ENCODE measurements around the gene NCK1. TPM values are rescaled to one million over a fixed set of nuclear protein-coding genes. Genes with fewer than 3 reads are reported as not detected.

NCK1 gene
- total and polyA plus RNA-seq, 9 of the 15 experiments (the other 6 are each of a cell fraction or from before 2014, with no cell fraction given): 17.3 to 30.5 (median 25.0) TPM

DNA sequence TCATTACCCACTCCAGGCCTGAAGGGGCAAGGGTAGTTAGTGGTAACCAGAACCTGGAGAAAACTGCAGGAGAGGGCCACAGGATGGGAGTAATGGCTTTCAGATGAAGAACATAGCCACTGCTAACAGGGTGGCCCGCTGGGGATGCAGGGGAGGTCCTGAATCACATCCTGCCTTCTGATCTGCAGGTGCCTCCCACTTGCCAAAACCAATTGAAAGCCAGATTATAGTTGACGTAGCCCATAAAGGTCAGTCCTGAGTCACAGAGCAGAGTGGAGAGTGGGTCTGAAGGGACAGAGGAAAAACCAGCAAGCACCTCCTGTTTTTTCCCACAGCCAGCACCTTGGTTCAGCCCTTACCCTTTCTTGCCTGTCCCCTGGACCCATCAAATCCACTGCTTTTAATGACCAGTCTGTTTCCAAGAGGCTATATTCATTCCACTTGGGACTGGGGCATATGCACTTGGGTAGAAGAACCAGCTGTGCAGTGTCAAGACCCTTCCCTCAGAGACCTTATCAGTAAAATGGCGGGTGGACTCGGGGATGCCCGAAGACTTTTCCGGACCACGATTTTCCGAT is 43.7 kb upstream of the NCK1 start:
- H3K4me2 ChIP-seq (ENCODE audit: insufficient read depth, low read length): peak overlapping the region; percentile 74
- peaks cover 2 to 17% of the 10 kb centered on the region in 2 experiments; a peak in 4 of 5 replicates for H3K4me1 ChIP-seq (replicated peaks in 1 of 2; ENCODE audit: control insufficient read depth in 2 of 2, insufficient read depth in 2 of 2, low read length in 2 of 2)
- H4K20me1 ChIP-seq (replicated peaks; ENCODE audit: control insufficient read depth, insufficient read depth, low read length): no peaks in the 10 kb centered on the region
- BruUV-seq (replicated peaks): no TSS peak
- ChIA-PET POLR2A (no interaction called here), CTCF (ENCODE audit: low intra/inter-chr PET ratio) (interaction anchor here (1.0 kb wide), 1 partner anchor 65 kb away, joined by 3 read pairs; no protein-coding TSS in a partner anchor)
- 2% methylated on average over 7 of the region's 8 CpGs for WGBS (ENCODE audit: insufficient coverage, low coverage, missing lambda C conversion rate)
- DNase-seq (ENCODE audit: extremely low read depth in 1 of 4, low spot score in 3 of 4): peak; percentile 11 to 70 (median 36)
- H3K27me3 ChIP-seq (ENCODE audit: control insufficient read depth in 2 of 2, insufficient read depth in 2 of 2, low read length in 2 of 2): no peaks in the 10 kb centered on the region
- FAIRE-seq: peak; percentile 80
- H3K9ac ChIP-seq (ENCODE audit: insufficient read depth in 1 of 2, low read depth in 2 of 2, low read length in 2 of 2): peak overlapping the region; percentile 68 to 92; a peak in 3 of 4 replicates
- H3K4me3 ChIP-seq: peak overlapping the region; percentile 57
- H3K9me3 ChIP-seq (replicated peaks; ENCODE audit: control insufficient read depth, insufficient read depth, low read depth, low read length): no peaks in the 10 kb centered on the region
- peak; percentile 85 for ATAC-seq
- intact Hi-C loops (cut with micrococcal nuclease): loop anchor here (1.0 kb wide), 1 partner anchor 196 kb away; no protein-coding TSS in a partner anchor
- H3K27ac ChIP-seq (ENCODE audit: extremely low read depth, low read depth, low read length): peak overlapping the region; percentile 73; the same call in 2 of the 3 replicates
- H2AFZ ChIP-seq (ENCODE audit: low read depth, low read length): peak overlapping the region; percentile 95
- H3K79me2 ChIP-seq (ENCODE audit: control insufficient read depth, insufficient read depth, low read length): no peaks in the 10 kb centered on the region; the same call in 2 of the 3 replicates
- in situ Hi-C loops (cut with MboI): no loop called here
- H3K36me3 ChIP-seq (ENCODE audit: control insufficient read depth, insufficient read depth, low read length): no peaks in the 10 kb centered on the region; the same call in 2 of the 3 replicates
- no peaks in the 10 kb centered on the region for H3K9me1 ChIP-seq (ENCODE audit: control insufficient read depth, insufficient read depth, low read length)
- TF ChIP-seq NRF1 (conservative IDR thresholded peaks at IDR 0.05 in 1 of 2, IDR thresholded peaks at IDR 0.05 in 1 of 2) (no peak), STAT6 (CRISPR knock-in tag; IDR thresholded peaks at IDR 0.05) (no peak), RBM15 (IDR thresholded peaks at IDR 0.05; ENCODE audit: insufficient read depth, low read length) (no peak), ZNF707 (CRISPR knock-in tag; conservative IDR thresholded peaks at IDR 0.05) (no peak), NFRKB (IDR thresholded peaks at IDR 0.05; ENCODE audit: low read depth) (peak; percentile 48; the same call in 1 of the 2 replicates), ZNF830 (CRISPR knock-in tag; IDR thresholded peaks at IDR 0.05) (no peak), ARID3A (IDR thresholded peaks at IDR 0.05; ENCODE audit: borderline replicate concordance, low read depth, low read length) (no peak), GTF3C2 (IDR thresholded peaks at IDR 0.05; ENCODE audit: borderline replicate concordance, extremely low read depth, insufficient read length) (no peak), CHD1 (IDR thresholded peaks at IDR 0.05; ENCODE audit: low read length) (no peak), SRF (CRISPR knock-in tag; IDR thresholded peaks at IDR 0.05) (no peak; a peak in 1 of 4 replicates), NONO (IDR thresholded peaks at IDR 0.05; ENCODE audit: low read depth in 2 of 2, low read length in 1 of 2) (no peak)
